Tibial nerve (tissue), 3 donors: ENCODE data around the gene UTP11.

Experiments
- POLR2A ChIP-seq, 2 donors: fragments of 450-650 bp; IDR thresholded peaks; one replicate each; pipeline ENCODE4 v1.6.1; 2017; ENCODE audit warnings: antibody characterized with exemption in 2 of 2, mild to moderate bottlenecking in 2 of 2, moderate library complexity in 2 of 2
- TF ChIP-seq, protein P1 (sequence below), 5 experiments: fragments of 200-600 bp in 3 of 5; fragments of 450-650 bp in 2 of 5; sonication (generic) in 3 of 5; IDR thresholded peaks; one replicate each; pipeline ENCODE4 v1.5.1; 2016 to 2019; ENCODE audit warnings: antibody characterized with exemption in 5 of 5, mild to moderate bottlenecking in 3 of 5, moderate library complexity in 2 of 5

DNA sequence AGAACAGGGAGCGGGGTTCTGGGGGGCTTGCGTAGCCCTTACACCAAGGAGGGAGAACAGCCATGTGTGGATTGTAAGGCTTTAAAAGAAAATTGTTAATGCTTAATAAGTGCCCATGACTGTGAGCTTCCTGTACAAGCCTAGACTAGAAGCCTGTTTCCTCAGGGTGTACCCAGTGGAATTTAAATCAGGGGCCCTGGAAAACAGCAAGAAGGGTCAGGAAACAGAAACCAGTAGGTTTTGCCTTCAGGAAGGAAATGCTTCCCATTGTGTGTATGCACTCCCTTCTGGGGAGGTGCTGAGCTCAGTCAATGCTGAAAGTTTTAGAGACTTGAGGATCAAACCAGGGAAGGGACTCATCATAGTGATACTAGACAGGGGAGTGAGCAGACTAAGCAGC lies 12.7 kb downstream of the UTP11 start:
- TF ChIP-seq, protein P1, sequence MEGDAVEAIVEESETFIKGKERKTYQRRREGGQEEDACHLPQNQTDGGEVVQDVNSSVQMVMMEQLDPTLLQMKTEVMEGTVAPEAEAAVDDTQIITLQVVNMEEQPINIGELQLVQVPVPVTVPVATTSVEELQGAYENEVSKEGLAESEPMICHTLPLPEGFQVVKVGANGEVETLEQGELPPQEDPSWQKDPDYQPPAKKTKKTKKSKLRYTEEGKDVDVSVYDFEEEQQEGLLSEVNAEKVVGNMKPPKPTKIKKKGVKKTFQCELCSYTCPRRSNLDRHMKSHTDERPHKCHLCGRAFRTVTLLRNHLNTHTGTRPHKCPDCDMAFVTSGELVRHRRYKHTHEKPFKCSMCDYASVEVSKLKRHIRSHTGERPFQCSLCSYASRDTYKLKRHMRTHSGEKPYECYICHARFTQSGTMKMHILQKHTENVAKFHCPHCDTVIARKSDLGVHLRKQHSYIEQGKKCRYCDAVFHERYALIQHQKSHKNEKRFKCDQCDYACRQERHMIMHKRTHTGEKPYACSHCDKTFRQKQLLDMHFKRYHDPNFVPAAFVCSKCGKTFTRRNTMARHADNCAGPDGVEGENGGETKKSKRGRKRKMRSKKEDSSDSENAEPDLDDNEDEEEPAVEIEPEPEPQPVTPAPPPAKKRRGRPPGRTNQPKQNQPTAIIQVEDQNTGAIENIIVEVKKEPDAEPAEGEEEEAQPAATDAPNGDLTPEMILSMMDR (IDR thresholded peaks at IDR 0.05): no peak
- TF ChIP-seq POLR2A (IDR thresholded peaks at IDR 0.05): no peak
